Liver (tissue), 9 donors: ENCODE results near the gene TEKT2. TPM values are rescaled to one million over a fixed set of nuclear protein-coding genes. Genes with fewer than 3 reads are reported as not detected.

Source experiments
- DNase-seq: peaks from one replicate; pipeline ENCODE4 v3.0.0-alpha.2; 2017; ENCODE audit warnings: low spot score
- H3K27ac ChIP-seq, 2 donors: one replicate each; pipeline ENCODE4 v1.7.0; 2013; ENCODE audit warnings: inconsistent platforms in 2 of 2, low read length in 2 of 2, control low read depth in 1 of 2, low read depth in 1 of 2, mild to moderate bottlenecking in 1 of 2
- H3K27me3 ChIP-seq, 4 donors: one replicate each; pipeline versions ENCODE4 v1.6.1 to v1.7.0; 2013; ENCODE audit warnings: low read length in 3 of 4, inconsistent platforms in 1 of 4, mild to moderate bottlenecking in 1 of 4, moderate library complexity in 1 of 4; ENCODE audit not compliant: control insufficient read depth in 4 of 4, insufficient read depth in 4 of 4
- H3K36me3 ChIP-seq, 4 donors: one replicate each; pipeline versions ENCODE4 v1.6.1 to v1.7.0; 2013; ENCODE audit warnings: low read length in 3 of 4, mild to moderate bottlenecking in 3 of 4, low read depth in 1 of 4, moderate library complexity in 1 of 4; ENCODE audit not compliant: control insufficient read depth in 4 of 4, insufficient read depth in 3 of 4
- H3K4me1 ChIP-seq, 4 donors: one replicate each; pipeline versions ENCODE4 v1.6.1 to v1.7.0; 2013; ENCODE audit warnings: low read length in 3 of 4, mild to moderate bottlenecking in 3 of 4, moderate library complexity in 1 of 4; ENCODE audit not compliant: control insufficient read depth in 4 of 4, insufficient read depth in 4 of 4
- H3K4me3 ChIP-seq, 3 donors: one replicate each; pipeline versions ENCODE4 v1.6.1 to v1.7.0; 2013; ENCODE audit warnings: low read length in 3 of 3, control low read depth in 1 of 3, low read depth in 1 of 3, mild to moderate bottlenecking in 1 of 3
- H3K9ac ChIP-seq, 2 donors: one replicate each; pipeline ENCODE4 v1.7.0; 2013; ENCODE audit warnings: low read length in 2 of 2, mild to moderate bottlenecking in 2 of 2, moderate library complexity in 2 of 2, control low read depth in 1 of 2, low read depth in 1 of 2
- H3K9me3 ChIP-seq, 4 donors: one replicate each; pipeline versions ENCODE4 v1.6.1 to v1.7.0; 2013; ENCODE audit warnings: low read length in 3 of 4; ENCODE audit not compliant: control insufficient read depth in 4 of 4
- ATF3 ChIP-seq: IDR thresholded peaks from 2 replicates; pipeline ENCODE4 v1.6.1; 2016; ENCODE audit warnings: antibody characterized with exemption
- CTCF ChIP-seq: fragments of 150-350 bp; IDR thresholded peaks from 2 replicates; pipeline ENCODE4 v1.5.1; 2017; ENCODE audit warnings: improper control_type of control experiment, low read depth, low read length; ENCODE audit not compliant: missing input control
- EGR1 ChIP-seq, 2 donors: IDR thresholded peaks; 2 replicates each; pipeline ENCODE4 v1.6.1; 2016 to 2018; ENCODE audit warnings: antibody characterized with exemption in 2 of 2, low read depth in 2 of 2
- FOXA1 ChIP-seq: IDR thresholded peaks from 2 replicates; pipeline ENCODE4 v1.6.1; 2016; ENCODE audit warnings: antibody characterized with exemption
- FOXA2 ChIP-seq: IDR thresholded peaks from 2 replicates; pipeline ENCODE4 v1.6.1; 2016; ENCODE audit warnings: antibody characterized with exemption
- GABPA ChIP-seq, 2 donors: IDR thresholded peaks in 1 of 2; conservative IDR thresholded peaks in 1 of 2; 2 replicates each; pipeline ENCODE4 v1.6.1; 2016; ENCODE audit warnings: antibody characterized with exemption in 2 of 2, mild to moderate bottlenecking in 1 of 2, moderate library complexity in 1 of 2
- HNF4A ChIP-seq, 2 donors: conservative IDR thresholded peaks; 2 replicates each; pipeline ENCODE4 v1.6.1; 2016; ENCODE audit warnings: antibody characterized with exemption in 2 of 2, mild to moderate bottlenecking in 2 of 2
- HNF4G ChIP-seq: IDR thresholded peaks from 2 replicates; pipeline ENCODE4 v1.6.1; 2016; ENCODE audit warnings: antibody characterized with exemption
- JUND ChIP-seq, 2 donors: IDR thresholded peaks; 2 replicates each; pipeline ENCODE4 v1.6.1; 2016; ENCODE audit warnings: antibody characterized with exemption in 2 of 2
- MAX ChIP-seq: IDR thresholded peaks from 2 replicates; pipeline ENCODE4 v1.6.1; 2016; ENCODE audit warnings: antibody characterized with exemption
- NR2F2 ChIP-seq: IDR thresholded peaks from 2 replicates; pipeline ENCODE4 v1.6.1; 2016; ENCODE audit warnings: antibody characterized with exemption
- RAD21 ChIP-seq, 2 donors: IDR thresholded peaks; 2 replicates each; pipeline ENCODE4 v1.6.1; 2016; ENCODE audit warnings: antibody characterized with exemption in 2 of 2, mild to moderate bottlenecking in 2 of 2
- REST ChIP-seq: IDR thresholded peaks from 2 replicates; pipeline ENCODE4 v1.6.1; 2016; ENCODE audit warnings: antibody characterized with exemption, mild to moderate bottlenecking
- RXRA ChIP-seq, 2 donors: IDR thresholded peaks; 2 replicates each; pipeline ENCODE4 v1.6.1; 2017 to 2018; ENCODE audit warnings: antibody characterized with exemption in 2 of 2, mild to moderate bottlenecking in 1 of 2
- SP1 ChIP-seq: IDR thresholded peaks from 2 replicates; pipeline ENCODE4 v1.6.1; 2018; ENCODE audit warnings: antibody characterized with exemption, mild to moderate bottlenecking
- TAF1 ChIP-seq: conservative IDR thresholded peaks from 2 replicates; pipeline ENCODE4 v1.6.1; 2016; ENCODE audit warnings: antibody characterized with exemption, mild to moderate bottlenecking
- YY1 ChIP-seq: IDR thresholded peaks from 2 replicates; pipeline ENCODE4 v1.6.1; 2016; ENCODE audit warnings: antibody characterized with exemption, mild to moderate bottlenecking
- ZBTB33 ChIP-seq: IDR thresholded peaks from 2 replicates; pipeline ENCODE4 v1.6.1; 2016; ENCODE audit warnings: antibody characterized with exemption
- WGBS: extraction: QIAGEN DNeasy Blood & Tissue Kit; methylation state at CpG from one replicate; pipeline ENCODE4 v1.1.7; 2013; 5-methylcytosine and 5-hydroxymethylcytosine counted together
- polyA plus RNA-seq, 2 donors: library from polyadenylated mRNA; stranded (reverse) in 1 of 2; unstranded in 1 of 2; fragments of 200-250 nt in 1 of 2; fragments of >200 nt in 1 of 2; fragmentation: Nextera tagmentation in 1 of 2; extraction: Ambion mirVana in 1 of 2; gene quantifications; one replicate each; pipeline versions ENCODE4 v1.2.1 to v1.2.3, GENCODE V29; 2013 to 2015
- total RNA-seq, 2 donors: library from RNA; depleted of rRNA; stranded (reverse); fragments of >200 nt; gene quantifications; one replicate each; pipeline ENCODE4 v1.2.3, GENCODE V29; 2014
- donor health status: healthy.
- donor health status: healthy.
- donor health status: healthy.
- donor health status: healthy.
- donor health status: healthy.

The TEKT2 gene
- total and polyA plus RNA-seq, 4 donors: 0.14 to 0.17 TPM; not detected in 2

- H3K9me3 ChIP-seq: no peaks in the 10 kb centered on the region
- H3K4me1 ChIP-seq: no peaks in the 10 kb centered on the region
- H3K9ac ChIP-seq: no peak overlapping the region
- no peak overlapping the region for H3K27ac ChIP-seq
- no peaks in the 10 kb centered on the region for H3K27me3 ChIP-seq
- no peak for DNase-seq
- TF ChIP-seq ATF3 (no peak), JUND (IDR thresholded peaks at IDR 0.05) (no peak), HNF4A (conservative IDR thresholded peaks at IDR 0.05) (no peak), SP1 (no peak), RAD21 (IDR thresholded peaks at IDR 0.05) (no peak), ZBTB33 (no peak), YY1 (no peak), MAX (no peak), EGR1 (IDR thresholded peaks at IDR 0.05; ENCODE audit: low read depth in 2 of 2) (no peak), FOXA1 (no peak), GABPA (IDR thresholded peaks at IDR 0.05 in 1 of 2, conservative IDR thresholded peaks at IDR 0.05 in 1 of 2) (no peak), TAF1 (no peak), NR2F2 (no peak), HNF4G (no peak), RXRA (IDR thresholded peaks at IDR 0.05) (no peak), REST (no peak), CTCF (no peak), FOXA2 (no peak)
- H3K4me3 ChIP-seq: no peak overlapping the region
- WGBS: 92% methylated on average over 2 of the region's 2 CpGs
- H3K36me3 ChIP-seq: no peaks in the 10 kb centered on the region
Measured at GRCh38 chr1:36068866-36069265, 15.0 kb upstream of the TEKT2 start.

- no peak for DNase-seq
- Histone ChIP-seq H3K9ac (no peak overlapping the region), H3K27ac (no peak overlapping the region), H3K27me3 (no peaks in the 10 kb centered on the region), H3K4me1 (no peaks in the 10 kb centered on the region), H3K36me3 (no peaks in the 10 kb centered on the region), H3K4me3 (no peak overlapping the region), H3K9me3 (no peaks in the 10 kb centered on the region)
- WGBS: 83% methylated on average over 2 of the region's 2 CpGs
- TF ChIP-seq GABPA (IDR thresholded peaks at IDR 0.05 in 1 of 2, conservative IDR thresholded peaks at IDR 0.05 in 1 of 2): no peak
- no peak for TF ChIP-seq ZBTB33
- no peak for TF ChIP-seq MAX
- TF ChIP-seq HNF4G: no peak
- TF ChIP-seq TAF1: no peak
- no peak for TF ChIP-seq REST
- TF ChIP-seq RXRA (IDR thresholded peaks at IDR 0.05): no peak
- TF ChIP-seq JUND (IDR thresholded peaks at IDR 0.05): no peak
- no peak for TF ChIP-seq NR2F2
- TF ChIP-seq FOXA1: no peak
- no peak for TF ChIP-seq ATF3
- TF ChIP-seq EGR1 (IDR thresholded peaks at IDR 0.05; ENCODE audit: low read depth in 2 of 2): no peak
Measured at GRCh38 chr1:36070349-36070748, 13.5 kb upstream of the TEKT2 start.
